ENCODE results near the gene CPNE7. TPM values are rescaled to one million over a fixed set of nuclear protein-coding genes. Genes with fewer than 3 reads are reported as not detected.

Gene CPNE7
- 1 to 10 TPM in 1 of 5 experiments, under 1 TPM in 1, not detected in 3; 0.39 to 5.2 TPM for total RNA-seq
- not detected for polyA plus RNA-seq
- total RNA-seq: not detected

GRCh38 chr16:89575247-89576152 is at the start of gene CPNE7:
Gene CPNE7, plus strand, starts transcription at chr16:89575758. Its CDS starts 140 bp downstream, at chr16:89575898.
- H3K27ac Mint-ChIP-seq: no peak within 1 kb of the TSS
- ChIA-PET POLR2A (interaction anchor here (0.6 to 1.5 kb wide), 2 partner anchors 9 to 14 kb away, joined by 3 to 4 read pairs; no protein-coding TSS in a partner anchor), CTCF (no interaction called here)
- Histone ChIP-seq H3K36me3 (ENCODE audit: control insufficient read depth in 2 of 3, insufficient read depth in 3 of 3, low read length in 3 of 3) (no peaks in the 10 kb centered on the region), H3K4me3 (ENCODE audit: low read length) (peak within 1 kb of the TSS; percentile 24), H3K27ac (ENCODE audit: low read depth, low read length) (no peak within 1 kb of the TSS), H3K27me3 (ENCODE audit: control insufficient read depth in 2 of 2, insufficient read depth in 2 of 2, low read length in 2 of 2) (no peaks in the 10 kb centered on the region), H3K4me1 (ENCODE audit: control insufficient read depth in 2 of 2, insufficient read depth in 2 of 2, low read length in 2 of 2) (peaks cover 0 to 17% of the 10 kb centered on the region in 2 donors), H3K9me3 (ENCODE audit: control insufficient read depth in 2 of 3, low read length in 3 of 3) (no peaks in the 10 kb centered on the region)
- H3K36me3 Mint-ChIP-seq: no peaks in the 10 kb centered on the region
- peaks cover 0 to 3% (median 0%) of the 10 kb centered on the region in 11 donors for H3K9me3 Mint-ChIP-seq
- peaks cover 3 to 33% (median 12%) of the 10 kb centered on the region in 5 donors for H3K27me3 Mint-ChIP-seq
- intact Hi-C loops (cut with micrococcal nuclease): no loop called here
- peak in 2 of 9 donors; percentile 16 to 42 for DNase-seq
- peak within 1 kb of the TSS in 9 of 10 donors; percentile 34 to 79 (median 64) for H3K4me3 Mint-ChIP-seq
- ATAC-seq: peak; percentile 31
- H3K4me1 Mint-ChIP-seq: peaks cover 8 to 29% (median 15%) of the 10 kb centered on the region in 7 donors

GRCh38 chr16:89529097-89529496 is 46.5 kb upstream of the CPNE7 start:
- no peak for ATAC-seq
- H3K27ac Mint-ChIP-seq: peak overlapping the region in 1 of 9 donors; percentile 62
- Histone ChIP-seq H3K27me3 (ENCODE audit: control insufficient read depth in 2 of 2, insufficient read depth in 2 of 2, low read length in 2 of 2) (no peaks in the 10 kb centered on the region), H3K9me3 (ENCODE audit: control insufficient read depth in 2 of 3, low read length in 3 of 3) (no peaks in the 10 kb centered on the region), H3K27ac (ENCODE audit: low read depth, low read length) (no peak overlapping the region), H3K4me1 (ENCODE audit: control insufficient read depth in 2 of 2, insufficient read depth in 2 of 2, low read length in 2 of 2) (peaks cover 3 to 7% of the 10 kb centered on the region in 2 donors), H3K4me3 (ENCODE audit: low read length) (no peak overlapping the region), H3K36me3 (ENCODE audit: control insufficient read depth in 2 of 3, insufficient read depth in 3 of 3, low read length in 3 of 3) (peaks cover 8 to 79% (median 26%) of the 10 kb centered on the region in 3 experiments)
- H3K36me3 Mint-ChIP-seq: peaks cover 9 to 48% (median 20%) of the 10 kb centered on the region in 5 donors
- H3K4me1 Mint-ChIP-seq: peaks cover 6 to 9% (median 8%) of the 10 kb centered on the region in 7 donors
- no peaks in the 10 kb centered on the region for H3K27me3 Mint-ChIP-seq
- DNase-seq: no peak
- CTCF ChIA-PET: no interaction called here
- no peaks in the 10 kb centered on the region for H3K9me3 Mint-ChIP-seq
- POLR2A ChIA-PET: no interaction called here
- intact Hi-C loops (cut with micrococcal nuclease): no loop called here
- no peak overlapping the region for H3K4me3 Mint-ChIP-seq

GRCh38 chr16:89530401-89531381 is 44.9 kb upstream of the CPNE7 start:
- Mint-ChIP-seq H3K36me3 (peaks cover 9 to 42% (median 24%) of the 10 kb centered on the region in 5 donors), H3K4me1 (peaks cover 18 to 24% (median 23%) of the 10 kb centered on the region in 7 donors), H3K9me3 (no peaks in the 10 kb centered on the region), H3K27me3 (no peaks in the 10 kb centered on the region), H3K27ac (peak overlapping the region in 2 of 9 donors; percentile 28 to 41), H3K4me3 (no peak overlapping the region)
- CTCF ChIA-PET: interaction anchor here (0.6 kb wide), 1 partner anchor 64 kb away, joined by 4 read pairs; no protein-coding TSS in a partner anchor
- no peak overlapping the region for H3K4me3 ChIP-seq (ENCODE audit: low read length)
- H3K27me3 ChIP-seq (ENCODE audit: control insufficient read depth in 2 of 2, insufficient read depth in 2 of 2, low read length in 2 of 2): no peaks in the 10 kb centered on the region
- intact Hi-C loops (cut with micrococcal nuclease): no loop called here
- POLR2A ChIA-PET: interaction anchor here (2.6 kb wide), 1 partner anchor 28 kb away, joined by 5 read pairs; no protein-coding TSS in a partner anchor
- H3K36me3 ChIP-seq (ENCODE audit: control insufficient read depth in 2 of 3, insufficient read depth in 3 of 3, low read length in 3 of 3): peaks cover 7 to 68% (median 20%) of the 10 kb centered on the region in 3 experiments
- no peaks in the 10 kb centered on the region for H3K9me3 ChIP-seq (ENCODE audit: control insufficient read depth in 2 of 3, low read length in 3 of 3)
- H3K4me1 ChIP-seq (ENCODE audit: control insufficient read depth in 2 of 2, insufficient read depth in 2 of 2, low read length in 2 of 2): peaks cover 9 to 21% of the 10 kb centered on the region in 2 donors
- H3K27ac ChIP-seq (ENCODE audit: low read depth, low read length): no peak overlapping the region
- ATAC-seq (no peak), DNase-seq (no peak)

GRCh38 chr16:89531821-89532526 is 43.6 kb upstream of the CPNE7 start:
- peaks cover 9 to 34% (median 19%) of the 10 kb centered on the region in 5 donors for H3K36me3 Mint-ChIP-seq
- peaks cover 9 to 22% of the 10 kb centered on the region in 2 donors for H3K4me1 ChIP-seq (ENCODE audit: control insufficient read depth in 2 of 2, insufficient read depth in 2 of 2, low read length in 2 of 2)
- no peak overlapping the region for H3K4me3 ChIP-seq (ENCODE audit: low read length)
- H3K4me1 Mint-ChIP-seq: peaks cover 17 to 27% (median 24%) of the 10 kb centered on the region in 7 donors
- ChIA-PET CTCF (no interaction called here), POLR2A (interaction anchor here (0.9 to 2.6 kb wide), 2 partner anchors 21 to 27 kb away, joined by 4 to 5 read pairs; no protein-coding TSS in a partner anchor)
- ATAC-seq (no peak), DNase-seq (no peak)
- H3K27me3 Mint-ChIP-seq: no peaks in the 10 kb centered on the region
- no peak overlapping the region for H3K4me3 Mint-ChIP-seq
- peaks cover 3 to 60% (median 8%) of the 10 kb centered on the region in 3 experiments for H3K36me3 ChIP-seq (ENCODE audit: control insufficient read depth in 2 of 3, insufficient read depth in 3 of 3, low read length in 3 of 3)
- peak overlapping the region in 4 of 9 donors; percentile 12 to 30 (median 21) for H3K27ac Mint-ChIP-seq
- no peak overlapping the region for H3K27ac ChIP-seq (ENCODE audit: low read depth, low read length)
- intact Hi-C loops (cut with micrococcal nuclease): no loop called here
- H3K27me3 ChIP-seq (ENCODE audit: control insufficient read depth in 2 of 2, insufficient read depth in 2 of 2, low read length in 2 of 2): no peaks in the 10 kb centered on the region
- H3K9me3 ChIP-seq (ENCODE audit: control insufficient read depth in 2 of 3, low read length in 3 of 3): no peaks in the 10 kb centered on the region
- H3K9me3 Mint-ChIP-seq: no peaks in the 10 kb centered on the region

- peaks cover 9 to 22% of the 10 kb centered on the region in 2 donors for H3K4me1 ChIP-seq (ENCODE audit: control insufficient read depth in 2 of 2, insufficient read depth in 2 of 2, low read length in 2 of 2)
- peaks cover 17 to 27% (median 24%) of the 10 kb centered on the region in 7 donors for H3K4me1 Mint-ChIP-seq
- no peaks in the 10 kb centered on the region for H3K27me3 Mint-ChIP-seq
- POLR2A ChIA-PET: interaction anchor here (0.6 to 2.1 kb wide), 11 partner anchors 15 to 724 kb away, joined by 3 to 18 read pairs (median 5); no protein-coding TSS in a partner anchor
- H3K27ac ChIP-seq (ENCODE audit: low read depth, low read length): peak overlapping the region; percentile 49
- DNase-seq (peak in 7 of 9 donors; percentile 60 to 80 (median 74)), ATAC-seq (peak; percentile 96)
- H3K36me3 Mint-ChIP-seq: peaks cover 2 to 21% (median 10%) of the 10 kb centered on the region in 5 donors
- peaks cover 0 to 62% (median 8%) of the 10 kb centered on the region in 3 experiments for H3K36me3 ChIP-seq (ENCODE audit: control insufficient read depth in 2 of 3, insufficient read depth in 3 of 3, low read length in 3 of 3)
- H3K4me3 ChIP-seq (ENCODE audit: low read length): peak overlapping the region; percentile 5
- peak overlapping the region; percentile 91 to 100 (median 94) for H3K27ac Mint-ChIP-seq
- no peaks in the 10 kb centered on the region for H3K9me3 Mint-ChIP-seq
- H3K27me3 ChIP-seq (ENCODE audit: control insufficient read depth in 2 of 2, insufficient read depth in 2 of 2, low read length in 2 of 2): no peaks in the 10 kb centered on the region
- CTCF ChIA-PET: interaction anchor here (0.7 to 0.9 kb wide), 2 partner anchors 17 to 23 kb away, joined by 3 to 4 read pairs; no protein-coding TSS in a partner anchor
- intact Hi-C loops (cut with micrococcal nuclease): loop anchor here (1.0 to 2.0 kb wide), 7 partner anchors 15 to 111 kb away; partner anchors contain the start of genes RPL13 (in 2 of the 2), ANKRD11 (in 1 of the 2) and SPG7 (in 1 of the 2)
- peak overlapping the region; percentile 57 to 83 (median 72) for H3K4me3 Mint-ChIP-seq
- no peaks in the 10 kb centered on the region for H3K9me3 ChIP-seq (ENCODE audit: control insufficient read depth in 2 of 3, low read length in 3 of 3)
These were observed 41.3 kb upstream of the CPNE7 start for GRCh38 chr16:89534252-89534756.

Measured in naive thymus-derived CD4-positive, alpha-beta T cell (primary cell).